Neural cell (in vitro differentiated cells): ENCODE results near the gene SLCO1B1. TPM values are rescaled to one million over a fixed set of nuclear protein-coding genes. Genes with fewer than 3 reads are reported as not detected.

ENCODE experiments used
- H2AFZ ChIP-seq: fragments of 200-600, 300-800 bp; sonication (generic), shearing (Covaris generic); 2 replicates; pipeline ENCODE4 v1.6.0; 2014; ENCODE audit warnings: low read depth, mild to moderate bottlenecking, antibody characterized with exemption, low read length, moderate library complexity
- H3F3A ChIP-seq: fragments of 200-600 bp; shearing (Covaris generic); 2 replicates; pipeline ENCODE4 v1.6.1; 2016; ENCODE audit warnings: mild to moderate bottlenecking, moderate library complexity, mixed read lengths, antibody characterized with exemption, low read length; ENCODE audit not compliant: insufficient read depth, poor library complexity, severe bottlenecking
- H3K27ac ChIP-seq: fragments of 200-600, 300-800 bp; sonication (generic), shearing (Covaris generic); 2 replicates; pipeline ENCODE4 v1.5.1; 2014; ENCODE audit warnings: mild to moderate bottlenecking, low read length, moderate library complexity
- H3K27me3 ChIP-seq: fragments of 300-800, 200-600 bp; sonication (generic), shearing (Covaris generic); 2 replicates; pipeline ENCODE4 v1.6.0; 2014; ENCODE audit warnings: mild to moderate bottlenecking, low read depth, low read length, moderate library complexity; ENCODE audit not compliant: insufficient read depth
- H3K36me3 ChIP-seq: fragments of 300-800, 200-600 bp; sonication (generic), shearing (Covaris generic); 2 replicates; pipeline ENCODE4 v1.5.1; 2014; ENCODE audit warnings: mild to moderate bottlenecking, antibody characterized with exemption, low read length, moderate library complexity; ENCODE audit not compliant: insufficient read depth
- H3K4me2 ChIP-seq: fragments of 300-800, 200-600 bp; sonication (generic), shearing (Covaris generic); 2 replicates; pipeline ENCODE4 v1.6.0; 2014; ENCODE audit warnings: mild to moderate bottlenecking, low read length
- H3K4me3 ChIP-seq: fragments of 300-800, 200-600 bp; sonication (generic), shearing (Covaris generic); 2 replicates; pipeline ENCODE4 v1.5.1; 2014; ENCODE audit warnings: mild to moderate bottlenecking, low read length, moderate library complexity
- H3K79me2 ChIP-seq: fragments of 200-600 bp; shearing (Covaris generic); replicated peaks from 2 replicates; pipeline ENCODE4 v1.6.0; 2014; ENCODE audit warnings: mild to moderate bottlenecking, low read length, moderate library complexity; ENCODE audit not compliant: insufficient read depth
- H3K9ac ChIP-seq: fragments of 300-800, 200-600 bp; sonication (generic), shearing (Covaris generic); 2 replicates; pipeline ENCODE4 v1.6.1; 2016; ENCODE audit warnings: mild to moderate bottlenecking, low read length, mixed read lengths
- H3K9me2 ChIP-seq: fragments of 200-600 bp; shearing (Covaris generic); 2 replicates; pipeline ENCODE4 v1.6.1; 2016; ENCODE audit warnings: mild to moderate bottlenecking, low read length, mixed read lengths; ENCODE audit not compliant: insufficient read depth
- H3K9me3 ChIP-seq: fragments of 200-600, 300-800 bp; sonication (generic), shearing (Covaris generic); 2 replicates; pipeline ENCODE4 v1.6.1; 2016; ENCODE audit warnings: mild to moderate bottlenecking, mixed run types, low read length, moderate library complexity, mixed read lengths
- H4K20me1 ChIP-seq: fragments of 200-600 bp; shearing (Covaris generic); 2 replicates; pipeline ENCODE4 v1.6.1; 2016; ENCODE audit warnings: mild to moderate bottlenecking, mixed run types; ENCODE audit not compliant: insufficient read depth
- EP300 ChIP-seq: fragments of 450-650 bp; conservative IDR thresholded peaks from 2 replicates; pipeline ENCODE4 v1.6.1; 2014; ENCODE audit warnings: antibody characterized with exemption, mild to moderate bottlenecking, moderate library complexity; ENCODE audit not compliant: poor library complexity, severe bottlenecking
- EZH2 ChIP-seq: fragments of 200-600, 300-800 bp; shearing (Covaris generic), sonication (generic); IDR thresholded peaks from 2 replicates; pipeline ENCODE4 v1.6.1; 2014; ENCODE audit warnings: antibody characterized with exemption, low read length, borderline replicate concordance, mild to moderate bottlenecking; ENCODE audit not compliant: insufficient read depth, poor library complexity, severe bottlenecking
- MXI1 ChIP-seq: fragments of 450-650 bp; conservative IDR thresholded peaks from 2 replicates; pipeline ENCODE4 v1.6.1; 2014; ENCODE audit warnings: antibody characterized with exemption, mild to moderate bottlenecking; ENCODE audit not compliant: poor library complexity, severe bottlenecking
- POLR2AphosphoS5 ChIP-seq: IDR thresholded peaks from 2 replicates; pipeline ENCODE4 v1.6.1; 2012
- RAD21 ChIP-seq: fragments of 450-650 bp; conservative IDR thresholded peaks from 2 replicates; pipeline ENCODE4 v1.6.1; 2014; ENCODE audit warnings: antibody characterized with exemption, mild to moderate bottlenecking, moderate library complexity
- SMC3 ChIP-seq: fragments of 450-650 bp; conservative IDR thresholded peaks from 2 replicates; pipeline ENCODE4 v1.6.1; 2014; ENCODE audit warnings: antibody characterized with exemption, mild to moderate bottlenecking, moderate library complexity; ENCODE audit not compliant: poor library complexity
- TAF1 ChIP-seq: IDR thresholded peaks from 2 replicates; pipeline ENCODE4 v1.6.1; 2012; ENCODE audit warnings: low read depth
- polyA plus RNA-seq: library from polyadenylated mRNA; depleted of rRNA; stranded (reverse); fragments of >200 nt; gene quantifications from 2 replicates; pipeline ENCODE4 v1.2.3, GENCODE V29; 2014
- TF ChIP-seq, protein P1 (sequence below): fragments of 450-650 bp; IDR thresholded peaks from 2 replicates; pipeline ENCODE4 v1.5.1; 2014; ENCODE audit warnings: antibody characterized with exemption, mild to moderate bottlenecking, moderate library complexity; ENCODE audit not compliant: poor library complexity, severe bottlenecking
- TF ChIP-seq, protein P2 (sequence below): IDR thresholded peaks from 2 replicates; pipeline ENCODE4 v1.6.1; 2012; ENCODE audit warnings: borderline replicate concordance

SLCO1B1 gene
- polyA plus RNA-seq, 1 donor from 2014 or later: not detected

DNA sequence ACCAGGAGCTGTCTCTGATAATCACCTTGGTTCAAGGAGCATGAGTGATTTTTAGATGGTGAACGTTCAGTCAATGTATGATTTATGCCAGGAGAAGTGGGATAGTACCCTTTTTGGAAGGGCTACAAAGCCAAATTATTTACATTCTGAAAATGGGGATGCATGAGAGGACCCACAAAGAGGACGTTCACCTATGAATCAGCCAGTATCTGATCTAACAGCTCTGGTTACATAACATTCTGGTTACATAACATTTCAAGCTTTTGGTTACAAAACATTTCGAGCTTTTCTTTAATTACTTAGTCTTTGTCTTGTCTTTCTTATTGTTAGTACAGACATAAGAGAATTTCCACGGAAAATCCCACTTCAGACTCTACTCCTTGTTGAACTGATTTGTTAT is 134.9 kb downstream of the SLCO1B1 start:
- H4K20me1 ChIP-seq: no peaks in the 10 kb centered on the region
- H3K9ac ChIP-seq: no peak overlapping the region
- no peaks in the 10 kb centered on the region for H3K9me2 ChIP-seq
- no peak overlapping the region for H2AFZ ChIP-seq
- no peaks in the 10 kb centered on the region for H3K27me3 ChIP-seq
- no peaks in the 10 kb centered on the region for H3K36me3 ChIP-seq
- no peaks in the 10 kb centered on the region for H3F3A ChIP-seq
- no peaks in the 10 kb centered on the region for H3K79me2 ChIP-seq
- H3K9me3 ChIP-seq: no peaks in the 10 kb centered on the region
- no peak overlapping the region for H3K4me3 ChIP-seq
- no peak overlapping the region for H3K4me2 ChIP-seq
- TF ChIP-seq EP300: no peak
- no peak for TF ChIP-seq EZH2
- TF ChIP-seq POLR2AphosphoS5: no peak
- TF ChIP-seq SMC3: no peak
- TF ChIP-seq RAD21: no peak
- TF ChIP-seq, protein P1, sequence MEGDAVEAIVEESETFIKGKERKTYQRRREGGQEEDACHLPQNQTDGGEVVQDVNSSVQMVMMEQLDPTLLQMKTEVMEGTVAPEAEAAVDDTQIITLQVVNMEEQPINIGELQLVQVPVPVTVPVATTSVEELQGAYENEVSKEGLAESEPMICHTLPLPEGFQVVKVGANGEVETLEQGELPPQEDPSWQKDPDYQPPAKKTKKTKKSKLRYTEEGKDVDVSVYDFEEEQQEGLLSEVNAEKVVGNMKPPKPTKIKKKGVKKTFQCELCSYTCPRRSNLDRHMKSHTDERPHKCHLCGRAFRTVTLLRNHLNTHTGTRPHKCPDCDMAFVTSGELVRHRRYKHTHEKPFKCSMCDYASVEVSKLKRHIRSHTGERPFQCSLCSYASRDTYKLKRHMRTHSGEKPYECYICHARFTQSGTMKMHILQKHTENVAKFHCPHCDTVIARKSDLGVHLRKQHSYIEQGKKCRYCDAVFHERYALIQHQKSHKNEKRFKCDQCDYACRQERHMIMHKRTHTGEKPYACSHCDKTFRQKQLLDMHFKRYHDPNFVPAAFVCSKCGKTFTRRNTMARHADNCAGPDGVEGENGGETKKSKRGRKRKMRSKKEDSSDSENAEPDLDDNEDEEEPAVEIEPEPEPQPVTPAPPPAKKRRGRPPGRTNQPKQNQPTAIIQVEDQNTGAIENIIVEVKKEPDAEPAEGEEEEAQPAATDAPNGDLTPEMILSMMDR: no peak
- no peak for TF ChIP-seq TAF1
- TF ChIP-seq, protein P2, sequence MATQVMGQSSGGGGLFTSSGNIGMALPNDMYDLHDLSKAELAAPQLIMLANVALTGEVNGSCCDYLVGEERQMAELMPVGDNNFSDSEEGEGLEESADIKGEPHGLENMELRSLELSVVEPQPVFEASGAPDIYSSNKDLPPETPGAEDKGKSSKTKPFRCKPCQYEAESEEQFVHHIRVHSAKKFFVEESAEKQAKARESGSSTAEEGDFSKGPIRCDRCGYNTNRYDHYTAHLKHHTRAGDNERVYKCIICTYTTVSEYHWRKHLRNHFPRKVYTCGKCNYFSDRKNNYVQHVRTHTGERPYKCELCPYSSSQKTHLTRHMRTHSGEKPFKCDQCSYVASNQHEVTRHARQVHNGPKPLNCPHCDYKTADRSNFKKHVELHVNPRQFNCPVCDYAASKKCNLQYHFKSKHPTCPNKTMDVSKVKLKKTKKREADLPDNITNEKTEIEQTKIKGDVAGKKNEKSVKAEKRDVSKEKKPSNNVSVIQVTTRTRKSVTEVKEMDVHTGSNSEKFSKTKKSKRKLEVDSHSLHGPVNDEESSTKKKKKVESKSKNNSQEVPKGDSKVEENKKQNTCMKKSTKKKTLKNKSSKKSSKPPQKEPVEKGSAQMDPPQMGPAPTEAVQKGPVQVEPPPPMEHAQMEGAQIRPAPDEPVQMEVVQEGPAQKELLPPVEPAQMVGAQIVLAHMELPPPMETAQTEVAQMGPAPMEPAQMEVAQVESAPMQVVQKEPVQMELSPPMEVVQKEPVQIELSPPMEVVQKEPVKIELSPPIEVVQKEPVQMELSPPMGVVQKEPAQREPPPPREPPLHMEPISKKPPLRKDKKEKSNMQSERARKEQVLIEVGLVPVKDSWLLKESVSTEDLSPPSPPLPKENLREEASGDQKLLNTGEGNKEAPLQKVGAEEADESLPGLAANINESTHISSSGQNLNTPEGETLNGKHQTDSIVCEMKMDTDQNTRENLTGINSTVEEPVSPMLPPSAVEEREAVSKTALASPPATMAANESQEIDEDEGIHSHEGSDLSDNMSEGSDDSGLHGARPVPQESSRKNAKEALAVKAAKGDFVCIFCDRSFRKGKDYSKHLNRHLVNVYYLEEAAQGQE: no peak
- TF ChIP-seq MXI1: no peak
- H3K27ac ChIP-seq: no peak overlapping the region

DNA sequence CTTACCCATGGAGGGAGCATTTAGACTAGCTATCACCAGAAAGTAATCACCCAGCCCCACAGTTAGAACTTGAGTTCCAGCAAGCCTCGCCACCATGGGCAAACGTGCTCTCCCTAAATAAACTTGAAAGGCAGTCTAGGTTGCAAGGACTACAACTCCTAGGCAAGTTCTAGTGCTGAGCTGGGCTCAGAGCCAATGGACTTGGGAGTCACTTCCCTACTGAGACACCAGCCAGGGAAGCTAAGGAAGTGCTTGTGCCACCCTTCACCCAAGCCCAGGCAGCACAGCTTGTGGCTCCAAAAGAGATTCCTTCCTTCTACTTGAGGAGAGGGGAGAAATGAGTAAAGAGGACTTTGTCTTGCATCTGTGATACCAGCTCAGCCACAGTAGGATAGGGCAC is 145.8 kb downstream of the SLCO1B1 start:
- H3K9ac ChIP-seq: no peak overlapping the region
- H3K27me3 ChIP-seq: no peaks in the 10 kb centered on the region
- H3K9me2 ChIP-seq: no peaks in the 10 kb centered on the region
- no peak overlapping the region for H3K27ac ChIP-seq
- H3K4me3 ChIP-seq: no peak overlapping the region
- no peaks in the 10 kb centered on the region for H4K20me1 ChIP-seq
- no peaks in the 10 kb centered on the region for H3K36me3 ChIP-seq
- TF ChIP-seq, protein P2: no peak
- TF ChIP-seq EP300 (no peak), RAD21 (no peak), POLR2AphosphoS5 (no peak), EZH2 (no peak), MXI1 (no peak), SMC3 (no peak)
- TF ChIP-seq, protein P1: no peak
- no peaks in the 10 kb centered on the region for H3F3A ChIP-seq
- H3K79me2 ChIP-seq: no peaks in the 10 kb centered on the region
- H3K4me2 ChIP-seq: no peak overlapping the region
- no peak overlapping the region for H2AFZ ChIP-seq
- no peaks in the 10 kb centered on the region for H3K9me3 ChIP-seq
